ENCODE measurements around the gene SUCLG2. TPM values are rescaled to one million over a fixed set of nuclear protein-coding genes. Genes with fewer than 3 reads are reported as not detected.

Gene SUCLG2
- total RNA-seq, 1 experiment from 2014 or later: 53.5 TPM

DNA sequence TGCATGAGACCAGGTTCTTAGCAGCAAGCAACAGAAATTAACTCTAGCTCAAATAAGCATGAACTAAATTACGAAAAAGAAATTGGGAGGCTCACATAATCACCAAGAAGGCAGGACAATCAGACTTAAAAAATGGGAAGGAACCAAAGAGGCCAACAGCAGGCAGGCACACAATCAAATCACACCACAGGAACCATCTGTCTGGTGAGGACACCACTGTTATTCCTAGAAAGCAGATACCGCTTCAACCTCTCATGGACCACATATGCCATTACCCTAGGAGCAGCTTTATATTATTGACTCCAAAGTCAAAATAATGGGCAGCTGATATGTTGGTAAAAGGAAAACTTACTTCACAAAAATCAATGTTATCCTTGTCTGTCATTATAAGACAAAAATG lies 51.6 kb downstream of the SUCLG2 start:
- H3K4me1 Mint-ChIP-seq (ENCODE audit: low read depth, unreplicated experiment): peaks cover 20% of the 10 kb centered on the region
- H3K9me3 Mint-ChIP-seq (ENCODE audit: unreplicated experiment): no peaks in the 10 kb centered on the region
- no TSS peak for BruUV-seq (replicated peaks)
- no peaks in the 10 kb centered on the region for H3K36me3 ChIP-seq (ENCODE audit: control insufficient read depth, insufficient read depth, low read length)
- ChIA-PET CTCF (no interaction called here), POLR2A (no interaction called here)
- peaks cover 9% of the 10 kb centered on the region for H3K36me3 Mint-ChIP-seq (ENCODE audit: insufficient read depth, unreplicated experiment)
- TF ChIP-seq CTCF (IDR thresholded peaks at IDR 0.05; ENCODE audit: insufficient read depth in 1 of 2, low read depth in 1 of 2, low read length in 1 of 2, severe bottlenecking in 1 of 2, unreplicated experiment in 1 of 2): no peak
- H3K27me3 ChIP-seq (replicated peaks; ENCODE audit: control insufficient read depth, insufficient read depth, low read length): no peaks in the 10 kb centered on the region
- no peak for DNase-seq
- H3K27ac Mint-ChIP-seq (ENCODE audit: unreplicated experiment): no peak overlapping the region
- H3K4me1 ChIP-seq: peaks cover 9% of the 10 kb centered on the region; the same call in 1 of the 2 replicates
- H3K4me3 ChIP-seq (ENCODE audit: low read depth, low read length): no peak overlapping the region
- no peak overlapping the region for H3K4me3 Mint-ChIP-seq (ENCODE audit: unreplicated experiment)
- intact Hi-C loops (cut with micrococcal nuclease; ENCODE audit: unreplicated experiment): no loop called here
- no peaks in the 10 kb centered on the region for H3K9me3 ChIP-seq
- H3K27me3 Mint-ChIP-seq (ENCODE audit: insufficient read depth, unreplicated experiment): no peaks in the 10 kb centered on the region

GRCh38 chr3:67601919-67602608 lies 52.3 kb downstream of the SUCLG2 start:
- CTCF ChIA-PET: no interaction called here
- no peaks in the 10 kb centered on the region for H3K27me3 Mint-ChIP-seq (ENCODE audit: insufficient read depth, unreplicated experiment)
- H3K27ac Mint-ChIP-seq (ENCODE audit: unreplicated experiment): no peak overlapping the region
- peaks cover 20% of the 10 kb centered on the region for H3K4me1 Mint-ChIP-seq (ENCODE audit: low read depth, unreplicated experiment)
- peaks cover 9% of the 10 kb centered on the region; the same call in 1 of the 2 replicates for H3K4me1 ChIP-seq
- H3K36me3 Mint-ChIP-seq (ENCODE audit: insufficient read depth, unreplicated experiment): peaks cover 6% of the 10 kb centered on the region
- no peaks in the 10 kb centered on the region for H3K9me3 ChIP-seq
- no peaks in the 10 kb centered on the region for H3K27me3 ChIP-seq (replicated peaks; ENCODE audit: control insufficient read depth, insufficient read depth, low read length)
- H3K4me3 Mint-ChIP-seq (ENCODE audit: unreplicated experiment): no peak overlapping the region
- POLR2A ChIA-PET: no interaction called here
- no peak for TF ChIP-seq CTCF (IDR thresholded peaks at IDR 0.05; ENCODE audit: insufficient read depth in 1 of 2, low read depth in 1 of 2, low read length in 1 of 2, severe bottlenecking in 1 of 2, unreplicated experiment in 1 of 2)
- DNase-seq: no peak
- H3K9me3 Mint-ChIP-seq (ENCODE audit: unreplicated experiment): no peaks in the 10 kb centered on the region
- no peaks in the 10 kb centered on the region for H3K36me3 ChIP-seq (ENCODE audit: control insufficient read depth, insufficient read depth, low read length)
- H3K4me3 ChIP-seq (ENCODE audit: low read depth, low read length): no peak overlapping the region
- intact Hi-C loops (cut with micrococcal nuclease; ENCODE audit: unreplicated experiment): no loop called here
- no TSS peak for BruUV-seq (replicated peaks)

- no peak for DNase-seq
- Mint-ChIP-seq H3K27ac (ENCODE audit: unreplicated experiment) (no peak overlapping the region), H3K4me3 (ENCODE audit: unreplicated experiment) (no peak overlapping the region), H3K27me3 (ENCODE audit: insufficient read depth, unreplicated experiment) (no peaks in the 10 kb centered on the region), H3K4me1 (ENCODE audit: low read depth, unreplicated experiment) (peaks cover 20% of the 10 kb centered on the region), H3K9me3 (ENCODE audit: unreplicated experiment) (no peaks in the 10 kb centered on the region), H3K36me3 (ENCODE audit: insufficient read depth, unreplicated experiment) (peaks cover 9% of the 10 kb centered on the region)
- no peak for TF ChIP-seq CTCF (IDR thresholded peaks at IDR 0.05; ENCODE audit: insufficient read depth in 1 of 2, low read depth in 1 of 2, low read length in 1 of 2, severe bottlenecking in 1 of 2, unreplicated experiment in 1 of 2)
- no TSS peak for BruUV-seq (replicated peaks)
- Histone ChIP-seq H3K9me3 (no peaks in the 10 kb centered on the region), H3K27me3 (replicated peaks; ENCODE audit: control insufficient read depth, insufficient read depth, low read length) (no peaks in the 10 kb centered on the region), H3K4me1 (peaks cover 9% of the 10 kb centered on the region; the same call in 1 of the 2 replicates), H3K4me3 (ENCODE audit: low read depth, low read length) (no peak overlapping the region), H3K36me3 (ENCODE audit: control insufficient read depth, insufficient read depth, low read length) (no peaks in the 10 kb centered on the region)
- intact Hi-C loops (cut with micrococcal nuclease; ENCODE audit: unreplicated experiment): no loop called here
- POLR2A ChIA-PET: no interaction called here
- CTCF ChIA-PET: no interaction called here
These were observed 53.0 kb downstream of the SUCLG2 start for GRCh38 chr3:67601385-67601784.

Measured in Caco-2 (cell line).